Esophagus (tissue), 2 donors: ENCODE results near the gene ERCC5. TPM values are rescaled to one million over a fixed set of nuclear protein-coding genes. Genes with fewer than 3 reads are reported as not detected.

Experiments
- H3K27ac ChIP-seq, 2 donors: one replicate each; pipeline ENCODE4 v1.5.1; 2013; ENCODE audit warnings: low read depth in 2 of 2, mild to moderate bottlenecking in 2 of 2, inconsistent platforms in 1 of 2, low read length in 1 of 2, moderate library complexity in 1 of 2
- H3K27me3 ChIP-seq, 2 donors: one replicate each; pipeline ENCODE4 v1.6.1; 2013; ENCODE audit warnings: low read length in 2 of 2, control low read depth in 1 of 2, mild to moderate bottlenecking in 1 of 2; ENCODE audit not compliant: insufficient read depth in 2 of 2, control insufficient read depth in 1 of 2
- H3K36me3 ChIP-seq, 2 donors: one replicate each; pipeline ENCODE4 v1.6.1; 2013; ENCODE audit warnings: low read length in 1 of 2; ENCODE audit not compliant: control insufficient read depth in 2 of 2, insufficient read depth in 2 of 2
- H3K4me1 ChIP-seq, 2 donors: one replicate each; pipeline ENCODE4 v1.6.1; 2013; ENCODE audit warnings: low read length in 1 of 2; ENCODE audit not compliant: control insufficient read depth in 2 of 2, insufficient read depth in 2 of 2
- H3K4me3 ChIP-seq, 2 donors: one replicate each; pipeline ENCODE4 v1.5.1; 2013; ENCODE audit warnings: low read length in 2 of 2, mild to moderate bottlenecking in 2 of 2, low read depth in 1 of 2, moderate library complexity in 1 of 2
- H3K9me3 ChIP-seq, 2 donors: one replicate each; pipeline ENCODE4 v1.6.1; 2013; ENCODE audit warnings: mild to moderate bottlenecking in 2 of 2, low read depth in 1 of 2, low read length in 1 of 2, moderate library complexity in 1 of 2; ENCODE audit not compliant: control insufficient read depth in 2 of 2, insufficient read depth in 1 of 2
- WGBS, 2 donors: extraction: QIAGEN DNeasy Blood & Tissue Kit; methylation state at CpG; one replicate each; pipeline ENCODE4 v1.1.7; 2013; 5-methylcytosine and 5-hydroxymethylcytosine counted together
- polyA plus RNA-seq, 2 donors: library from polyadenylated mRNA; stranded (reverse); fragments of 200-250 nt; gene quantifications; one replicate each; pipeline ENCODE4 v1.2.3, GENCODE V29; 2013
- donor health status: healthy with polysubstance abuse.
- donor health status: Bipolar disorder and iron deficiency.

Gene ERCC5
- polyA plus RNA-seq, 2 donors: 29.7 to 61.4 TPM

DNA sequence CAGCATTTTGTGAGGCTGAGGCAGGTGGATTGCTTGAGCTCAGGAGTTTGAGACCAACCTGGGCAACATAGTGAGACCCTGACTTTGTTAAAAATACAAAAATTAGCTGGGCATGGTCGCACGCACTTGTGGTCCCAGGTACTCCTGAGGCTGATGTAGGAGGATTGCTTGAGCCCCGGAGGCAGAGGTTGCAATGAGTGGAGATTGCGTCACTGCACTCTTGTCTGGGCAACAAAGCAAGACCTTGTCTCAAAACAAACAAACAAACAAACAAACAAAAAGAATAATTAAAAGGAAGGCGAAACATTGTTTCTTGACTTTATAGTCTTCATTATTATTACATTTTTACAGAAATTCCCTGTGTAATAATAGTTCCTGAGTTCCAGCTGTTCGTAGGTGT lies 31.0 kb upstream of the ERCC5 start:
- Histone ChIP-seq H3K9me3 (peaks cover 0 to 3% of the 10 kb centered on the region in 2 donors), H3K4me3 (no peak overlapping the region), H3K27ac (no peak overlapping the region), H3K36me3 (peaks cover 0 to 2% of the 10 kb centered on the region in 2 donors), H3K4me1 (no peaks in the 10 kb centered on the region), H3K27me3 (no peaks in the 10 kb centered on the region)
- 80 to 89% methylated on average over 6 of the region's 6 CpGs for whole genome bisulfite sequencing, 2 donors

DNA sequence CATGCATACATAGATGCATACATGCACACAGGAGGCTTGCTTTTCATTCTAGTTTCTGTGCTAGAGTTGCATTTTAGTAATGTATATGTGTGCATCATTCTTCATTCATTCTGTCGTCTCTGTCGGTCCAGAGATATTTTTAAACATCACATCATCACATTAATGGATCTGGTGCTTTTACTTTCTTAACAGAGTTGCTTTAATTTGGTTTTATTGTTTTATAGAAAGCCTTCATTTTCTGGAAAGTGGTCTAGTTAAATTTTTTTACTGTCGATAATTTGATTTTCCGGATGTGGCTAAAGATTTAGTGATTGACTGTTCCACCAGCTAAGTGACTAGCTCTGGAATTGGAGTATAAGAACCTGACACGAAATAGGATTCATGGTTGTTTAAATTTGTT lies 30.0 kb upstream of the ERCC5 start:
- Histone ChIP-seq H3K4me3 (no peak overlapping the region), H3K27ac (no peak overlapping the region), H3K4me1 (no peaks in the 10 kb centered on the region), H3K9me3 (peaks cover 0 to under 1% of the 10 kb centered on the region in 2 donors), H3K27me3 (no peaks in the 10 kb centered on the region), H3K36me3 (peaks cover 0 to 2% of the 10 kb centered on the region in 2 donors)
- 93% methylated on average over 5 of the region's 5 CpGs for WGBS, 2 donors

- no peak overlapping the region for H3K27ac ChIP-seq
- H3K36me3 ChIP-seq: peaks cover under 1 to 2% of the 10 kb centered on the region in 2 donors
- 86 to 88% methylated on average over 4 of the region's 4 CpGs for WGBS, 2 donors
- H3K27me3 ChIP-seq: no peaks in the 10 kb centered on the region
- no peak overlapping the region for H3K4me3 ChIP-seq
- no peaks in the 10 kb centered on the region for H3K9me3 ChIP-seq
- H3K4me1 ChIP-seq: no peaks in the 10 kb centered on the region
Measured at GRCh38 chr13:102816708-102817107, 29.1 kb upstream of the ERCC5 start.

DNA sequence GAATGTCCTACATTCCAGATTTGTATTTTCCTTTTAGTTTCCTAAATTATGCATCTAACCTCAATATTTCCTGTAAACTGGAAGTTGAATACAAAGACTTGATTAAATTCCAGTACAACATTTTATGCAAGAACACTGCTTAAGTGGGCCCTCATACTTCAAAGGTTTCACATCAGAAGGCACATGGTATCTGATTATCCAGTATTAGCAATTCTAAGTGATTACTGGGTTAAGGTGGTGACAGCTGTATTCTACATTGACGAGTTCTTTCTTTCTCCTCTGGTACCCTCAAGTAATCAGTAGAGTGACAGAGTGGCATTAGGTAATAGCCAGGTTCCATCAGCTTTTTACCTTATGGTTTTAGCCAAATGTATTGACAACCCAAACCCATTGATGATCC lies 28.6 kb upstream of the ERCC5 start:
- Histone ChIP-seq H3K27ac (no peak overlapping the region), H3K27me3 (no peaks in the 10 kb centered on the region), H3K4me1 (no peaks in the 10 kb centered on the region), H3K36me3 (peaks cover 2 to 3% of the 10 kb centered on the region in 2 donors), H3K4me3 (no peak overlapping the region), H3K9me3 (no peaks in the 10 kb centered on the region)
- 92 to 98% methylated on average over 1 of the region's 1 CpG for WGBS, 2 donors

DNA sequence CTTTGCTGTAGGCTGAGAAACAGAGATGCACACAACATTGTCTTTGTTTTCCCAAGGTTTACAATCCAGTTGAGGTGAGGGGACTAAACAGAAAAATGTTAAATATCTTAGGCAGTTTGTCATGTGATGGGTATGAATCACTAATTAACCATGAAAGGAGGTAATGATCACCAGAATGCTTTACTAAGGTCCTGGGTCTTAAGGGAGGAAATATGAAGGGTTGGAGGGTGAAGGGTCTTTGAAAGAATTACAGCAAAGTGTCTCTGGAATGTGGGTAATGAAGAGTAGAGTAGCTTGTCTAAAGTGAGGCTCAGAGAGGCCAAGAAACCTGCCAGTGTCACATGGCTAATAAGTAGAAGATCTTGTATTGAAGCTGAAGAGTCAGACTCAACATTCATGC lies 27.9 kb upstream of the ERCC5 start:
- no peaks in the 10 kb centered on the region for H3K27me3 ChIP-seq
- H3K4me3 ChIP-seq: no peak overlapping the region
- no peak overlapping the region for H3K27ac ChIP-seq
- H3K9me3 ChIP-seq: no peaks in the 10 kb centered on the region
- H3K4me1 ChIP-seq: no peaks in the 10 kb centered on the region
- peaks cover 2 to 4% of the 10 kb centered on the region in 2 donors for H3K36me3 ChIP-seq

- Histone ChIP-seq H3K36me3 (peaks cover 2 to 13% of the 10 kb centered on the region in 2 donors), H3K27me3 (no peaks in the 10 kb centered on the region), H3K4me3 (no peak overlapping the region), H3K9me3 (no peaks in the 10 kb centered on the region), H3K4me1 (no peaks in the 10 kb centered on the region), H3K27ac (no peak overlapping the region)
- 93 to 94% methylated on average over 4 of the region's 4 CpGs for WGBS, 2 donors
Measured at GRCh38 chr13:102825400-102825799, 20.4 kb upstream of the ERCC5 start.

DNA sequence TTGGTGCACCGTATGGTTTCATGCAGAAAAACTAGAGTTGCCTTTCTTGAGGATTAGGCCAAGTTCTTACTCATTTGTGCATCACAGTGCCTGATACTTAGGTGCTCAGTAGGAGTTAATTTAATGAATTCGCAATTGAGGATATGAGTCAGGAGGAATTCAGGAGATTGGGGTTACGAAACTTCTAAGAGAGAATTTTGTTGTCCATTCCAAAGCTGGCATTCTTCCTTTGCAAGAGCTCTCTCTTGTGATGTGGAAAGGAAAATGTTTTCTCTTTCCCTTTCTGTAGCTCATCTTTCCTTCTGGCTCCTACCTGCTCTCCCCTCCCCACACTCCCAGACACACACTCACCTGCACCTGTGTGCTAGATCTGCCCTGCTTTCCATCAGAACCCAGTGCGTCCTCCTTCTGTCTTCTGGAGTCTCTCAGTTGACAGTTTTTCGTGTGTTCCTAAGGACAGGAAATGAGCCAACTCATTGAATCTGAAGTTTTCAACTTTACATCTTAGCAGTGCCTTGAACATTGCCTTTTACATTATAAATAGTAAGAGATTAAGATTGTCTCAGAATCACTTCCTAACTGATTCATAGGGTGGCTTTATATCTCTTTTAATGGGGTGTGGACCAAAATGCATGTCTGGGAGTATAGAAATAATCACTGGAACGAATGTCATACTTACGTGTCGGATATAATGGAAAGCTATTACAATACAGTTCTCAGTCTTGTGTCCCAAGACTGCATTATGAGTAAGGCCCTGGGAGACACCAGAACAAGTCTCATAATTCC lies 19.7 kb upstream of the ERCC5 start:
- Histone ChIP-seq H3K9me3 (no peaks in the 10 kb centered on the region), H3K27ac (peak overlapping the region in 1 of 2 donors; percentile 1), H3K27me3 (no peaks in the 10 kb centered on the region), H3K4me1 (no peaks in the 10 kb centered on the region), H3K4me3 (no peak overlapping the region), H3K36me3 (peaks cover 2 to 13% of the 10 kb centered on the region in 2 donors)
- WGBS, 2 donors: 69 to 72% methylated on average over 8 of the region's 8 CpGs

DNA sequence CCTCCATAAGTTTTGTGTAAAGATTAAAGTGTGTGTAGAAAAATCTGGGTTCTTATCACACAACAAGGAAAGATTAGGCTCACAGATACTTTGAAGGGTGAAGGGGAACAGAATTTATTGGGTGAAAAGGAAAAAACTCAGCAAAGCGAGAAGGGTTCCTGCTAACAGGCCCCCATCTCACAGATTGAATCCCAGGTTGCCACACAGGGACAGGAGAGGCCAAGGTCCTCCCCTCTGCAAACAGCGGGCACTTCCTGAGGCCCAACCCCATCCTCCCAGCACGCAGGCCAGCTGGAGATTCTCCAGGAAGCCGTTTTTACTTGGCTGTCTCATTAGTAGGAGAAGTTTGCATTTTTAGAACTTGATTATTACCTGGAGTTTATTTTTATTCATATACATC lies 15.2 kb upstream of the ERCC5 start:
- Histone ChIP-seq H3K4me1 (no peaks in the 10 kb centered on the region), H3K36me3 (peaks cover 0 to 9% of the 10 kb centered on the region in 2 donors), H3K27ac (no peak overlapping the region), H3K4me3 (no peak overlapping the region), H3K9me3 (no peaks in the 10 kb centered on the region), H3K27me3 (no peaks in the 10 kb centered on the region)
- 43% methylated on average over 4 of the region's 4 CpGs for WGBS, 2 donors

GRCh38 chr13:102836471-102836870 lies 9.4 kb upstream of the ERCC5 start:
- H3K27ac ChIP-seq: no peak overlapping the region
- H3K27me3 ChIP-seq: no peaks in the 10 kb centered on the region
- 94 to 97% methylated on average over 4 of the region's 4 CpGs for WGBS, 2 donors
- H3K36me3 ChIP-seq: peaks cover 0 to 3% of the 10 kb centered on the region in 2 donors
- H3K4me3 ChIP-seq: no peak overlapping the region
- no peaks in the 10 kb centered on the region for H3K4me1 ChIP-seq
- H3K9me3 ChIP-seq: no peaks in the 10 kb centered on the region

- H3K36me3 ChIP-seq: peaks cover 0 to 3% of the 10 kb centered on the region in 2 donors
- H3K27ac ChIP-seq: no peak overlapping the region
- WGBS, 2 donors: 73 to 78% methylated on average over 1 of the region's 1 CpG
- no peaks in the 10 kb centered on the region for H3K4me1 ChIP-seq
- no peak overlapping the region for H3K4me3 ChIP-seq
- no peaks in the 10 kb centered on the region for H3K27me3 ChIP-seq
- H3K9me3 ChIP-seq: no peaks in the 10 kb centered on the region
Measured at GRCh38 chr13:102838273-102838672, 7.6 kb upstream of the ERCC5 start.
